Suprapubic skin (tissue), 4 donors: ENCODE measurements around the gene CTNNA2. TPM values are rescaled to one million over a fixed set of nuclear protein-coding genes. Genes with fewer than 3 reads are reported as not detected.

ENCODE experiments used
- DNase-seq, 2 donors: peaks; one replicate each; pipeline ENCODE4 v3.0.0-alpha.2; 2019; ENCODE audit warnings: low spot score in 2 of 2
- H3K27ac ChIP-seq: fragments of 200-600 bp; sonication (generic); one replicate; pipeline ENCODE4 v1.5.1; 2019
- H3K27me3 ChIP-seq: fragments of 200-600 bp; sonication (generic); one replicate; pipeline ENCODE4 v1.5.1; 2019
- H3K36me3 ChIP-seq: fragments of 200-600 bp; sonication (generic); one replicate; pipeline ENCODE4 v1.5.1; 2019
- H3K4me1 ChIP-seq: fragments of 200-600 bp; sonication (generic); one replicate; pipeline ENCODE4 v1.5.1; 2019
- H3K4me3 ChIP-seq: fragments of 200-600 bp; sonication (generic); one replicate; pipeline ENCODE4 v1.5.1; 2019; ENCODE audit warnings: mild to moderate bottlenecking
- H3K9me3 ChIP-seq: fragments of 200-600 bp; sonication (generic); one replicate; pipeline ENCODE4 v1.5.1; 2019
- CTCF ChIP-seq, 2 donors: fragments of 200-600 bp in 1 of 2; fragments of 450-650 bp in 1 of 2; sonication (generic) in 1 of 2; IDR thresholded peaks; one replicate each; pipeline ENCODE4 v1.5.1; 2016 to 2019; ENCODE audit warnings: antibody characterized with exemption in 2 of 2, mild to moderate bottlenecking in 1 of 2, moderate library complexity in 1 of 2
- EP300 ChIP-seq: sonication (generic); formaldehyde crosslinking; IDR thresholded peaks from one replicate; pipeline ENCODE4 v1.6.1; 2017; ENCODE audit warnings: antibody characterized with exemption
- POLR2A ChIP-seq, 2 donors: fragments of 450-650 bp; IDR thresholded peaks; one replicate each; pipeline ENCODE4 v1.6.1; 2017; ENCODE audit warnings: antibody characterized with exemption in 2 of 2, mild to moderate bottlenecking in 2 of 2, moderate library complexity in 2 of 2
- POLR2AphosphoS5 ChIP-seq, 3 donors: sonication (generic); formaldehyde crosslinking; IDR thresholded peaks; one replicate each; pipeline ENCODE4 v1.6.1; 2017; ENCODE audit warnings: antibody characterized with exemption in 3 of 3
- WGBS: methylation state at CpG from one replicate; pipeline ENCODE4 v1.1.5; 2018; 5-methylcytosine and 5-hydroxymethylcytosine counted together
- total RNA-seq, 4 donors: library from RNA; depleted of rRNA; stranded (reverse); fragments of >200 nt; gene quantifications; one replicate each; pipeline ENCODE4 v1.1.0, GENCODE V29; 2016

The CTNNA2 gene
- total RNA-seq, 4 donors from 2014 or later, result 0.15 to 0.21 TPM; not detected in 2

GRCh38 chr2:80328159-80328571 lies 815.3 kb downstream of the CTNNA2 start:
- Histone ChIP-seq H3K27me3 (peaks cover 5% of the 10 kb centered on the region), H3K9me3 (no peaks in the 10 kb centered on the region), H3K36me3 (no peaks in the 10 kb centered on the region), H3K4me3 (no peak overlapping the region), H3K4me1 (no peaks in the 10 kb centered on the region), H3K27ac (no peak overlapping the region)
- no peak for TF ChIP-seq POLR2A (IDR thresholded peaks at IDR 0.05)
- TF ChIP-seq EP300, result no peak
- TF ChIP-seq CTCF (IDR thresholded peaks at IDR 0.05), result no peak
- TF ChIP-seq POLR2AphosphoS5 (IDR thresholded peaks at IDR 0.05), result no peak
- 68% methylated on average over 1 of the region's 1 CpG for WGBS
- DNase-seq, result no peak

- 65% methylated on average over 5 of the region's 5 CpGs for WGBS
Measured at GRCh38 chr2:80329491-80329890, 816.6 kb downstream of the CTNNA2 start.

GRCh38 chr2:80330527-80331450 lies 817.9 kb downstream of the CTNNA2 start:
- H3K4me1 ChIP-seq, result no peaks in the 10 kb centered on the region
- H3K36me3 ChIP-seq, result no peaks in the 10 kb centered on the region
- no peak for TF ChIP-seq CTCF (IDR thresholded peaks at IDR 0.05)
- no peak for TF ChIP-seq POLR2A (IDR thresholded peaks at IDR 0.05)
- no peak for TF ChIP-seq POLR2AphosphoS5 (IDR thresholded peaks at IDR 0.05)
- no peak for TF ChIP-seq EP300
- H3K4me3 ChIP-seq, result no peak overlapping the region
- no peak overlapping the region for H3K27ac ChIP-seq
- H3K9me3 ChIP-seq, result no peaks in the 10 kb centered on the region
- WGBS, result 65% methylated on average over 14 of the region's 14 CpGs
- H3K27me3 ChIP-seq, result no peaks in the 10 kb centered on the region
- DNase-seq, result no peak

More at GRCh38 chr2:80329491-80329890, 816.6 kb downstream of the CTNNA2 start:
- Histone ChIP-seq H3K4me1 (no peaks in the 10 kb centered on the region), H3K4me3 (no peak overlapping the region), H3K27me3 (no peaks in the 10 kb centered on the region), H3K36me3 (no peaks in the 10 kb centered on the region), H3K9me3 (no peaks in the 10 kb centered on the region), H3K27ac (no peak overlapping the region)
- no peak for TF ChIP-seq POLR2AphosphoS5 (IDR thresholded peaks at IDR 0.05)
- TF ChIP-seq EP300, result no peak
- TF ChIP-seq POLR2A (IDR thresholded peaks at IDR 0.05), result no peak
- TF ChIP-seq CTCF (IDR thresholded peaks at IDR 0.05), result no peak
- DNase-seq, result no peak

- WGBS, result 84% methylated on average over 5 of the region's 5 CpGs
- Histone ChIP-seq H3K4me1 (no peaks in the 10 kb centered on the region), H3K27me3 (no peaks in the 10 kb centered on the region), H3K9me3 (no peaks in the 10 kb centered on the region), H3K27ac (no peak overlapping the region), H3K36me3 (no peaks in the 10 kb centered on the region), H3K4me3 (no peak overlapping the region)
- TF ChIP-seq CTCF (IDR thresholded peaks at IDR 0.05) (no peak), POLR2A (IDR thresholded peaks at IDR 0.05) (no peak), POLR2AphosphoS5 (IDR thresholded peaks at IDR 0.05) (no peak), EP300 (no peak)
- no peak for DNase-seq
Measured at GRCh38 chr2:80333886-80334285, 821.0 kb downstream of the CTNNA2 start.

GRCh38 chr2:80335411-80335810 lies 822.6 kb downstream of the CTNNA2 start:
- DNase-seq, result no peak
- TF ChIP-seq CTCF (IDR thresholded peaks at IDR 0.05) (no peak), POLR2AphosphoS5 (IDR thresholded peaks at IDR 0.05) (no peak), POLR2A (IDR thresholded peaks at IDR 0.05) (no peak), EP300 (no peak)
- Histone ChIP-seq H3K36me3 (no peaks in the 10 kb centered on the region), H3K27me3 (no peaks in the 10 kb centered on the region), H3K27ac (no peak overlapping the region), H3K4me1 (no peaks in the 10 kb centered on the region), H3K4me3 (no peak overlapping the region), H3K9me3 (no peaks in the 10 kb centered on the region)
- WGBS, result 79% methylated on average over 1 of the region's 1 CpG
